Astrocyte (in vitro differentiated cells and primary cell): Measurements from ENCODE around the gene SAP30BP. TPM values are rescaled to one million over a fixed set of nuclear protein-coding genes. Genes with fewer than 3 reads are reported as not detected.

Experiments used
- DNase-seq: peaks from one replicate; pipeline ENCODE4 v3.0.0-alpha.2; 2010; ENCODE audit warnings: low read depth
- FAIRE-seq: peaks from 2 replicates; lab custom pipeline; 2011; peaks lifted over from hg19 to GRCh38; lab: Jason Lieb, UNC
- H2AFZ ChIP-seq: 2 replicates; pipeline ENCODE4 v1.6.0; 2012; ENCODE audit warnings: low read depth, low read length, inconsistent platforms
- H3K27ac ChIP-seq: 2 replicates; pipeline ENCODE4 v1.5.1; 2011; ENCODE audit warnings: low read depth, low read length, inconsistent platforms
- H3K27me3 ChIP-seq: 2 replicates; pipeline ENCODE4 v1.6.0; 2011; ENCODE audit warnings: low read length, inconsistent platforms; ENCODE audit not compliant: insufficient read depth
- H3K36me3 ChIP-seq: 2 replicates; pipeline ENCODE4 v1.5.1; 2011; ENCODE audit warnings: low read length, inconsistent platforms; ENCODE audit not compliant: insufficient read depth
- H3K4me1 ChIP-seq: 2 replicates; pipeline ENCODE4 v1.5.1; 2011; ENCODE audit warnings: low read length, inconsistent platforms; ENCODE audit not compliant: insufficient read depth
- H3K4me2 ChIP-seq: 2 replicates; pipeline ENCODE4 v1.6.0; 2012; ENCODE audit warnings: low read length, inconsistent platforms
- H3K4me3 ChIP-seq: 2 replicates; pipeline ENCODE4 v1.5.1; 2011; ENCODE audit warnings: low read depth, mild to moderate bottlenecking, low read length, inconsistent platforms; ENCODE audit not compliant: insufficient read depth
- H3K79me2 ChIP-seq: 2 replicates; pipeline ENCODE4 v1.6.0; 2012; ENCODE audit warnings: mild to moderate bottlenecking, low read length, inconsistent platforms; ENCODE audit not compliant: insufficient read depth
- H3K9ac ChIP-seq: 2 replicates; pipeline ENCODE4 v1.6.0; 2012; ENCODE audit warnings: mild to moderate bottlenecking, low read length, inconsistent platforms
- H3K9me3 ChIP-seq: 2 replicates; pipeline ENCODE4 v1.5.1; 2012; ENCODE audit warnings: low read depth, mild to moderate bottlenecking, low read length, inconsistent platforms; ENCODE audit not compliant: insufficient read depth
- H4K20me1 ChIP-seq: 2 replicates; pipeline ENCODE4 v1.6.0; 2012; ENCODE audit warnings: low read length, inconsistent platforms; ENCODE audit not compliant: insufficient read depth
- H3K27ac Mint-ChIP-seq: one replicate; pipeline ENCODE4 v1.8.0; 2021; ENCODE audit warnings: mild to moderate bottlenecking, mixed read lengths; ENCODE audit not compliant: unreplicated experiment
- H3K27me3 Mint-ChIP-seq: one replicate; pipeline ENCODE4 v1.8.0; 2021; ENCODE audit warnings: low read depth, mixed read lengths; ENCODE audit not compliant: unreplicated experiment
- H3K36me3 Mint-ChIP-seq: one replicate; pipeline ENCODE4 v1.8.0; 2021; ENCODE audit warnings: low read depth, mixed read lengths; ENCODE audit not compliant: unreplicated experiment
- H3K4me1 Mint-ChIP-seq: one replicate; pipeline ENCODE4 v1.8.0; 2021; ENCODE audit warnings: low read depth, mixed read lengths; ENCODE audit not compliant: unreplicated experiment
- H3K4me3 Mint-ChIP-seq: one replicate; pipeline ENCODE4 v1.8.0; 2021; ENCODE audit warnings: mild to moderate bottlenecking, moderate library complexity, mixed read lengths; ENCODE audit not compliant: unreplicated experiment
- H3K9me3 Mint-ChIP-seq: one replicate; pipeline ENCODE4 v1.8.0; 2021; ENCODE audit warnings: mild to moderate bottlenecking, mixed read lengths; ENCODE audit not compliant: unreplicated experiment
- CTCF ChIP-seq: IDR thresholded peaks from 2 replicates; pipeline ENCODE4 v1.5.1; 2011; ENCODE audit warnings: low read depth, mild to moderate bottlenecking, inconsistent platforms, low read length, moderate library complexity; ENCODE audit not compliant: insufficient read depth
- EZH2 ChIP-seq: IDR thresholded peaks from 2 replicates; pipeline ENCODE4 v1.6.1; 2012; ENCODE audit warnings: mild to moderate bottlenecking, low read length, inconsistent platforms; ENCODE audit not compliant: insufficient read depth
- total RNA-seq: library from RNA; stranded (reverse); gene quantifications from 2 replicates; pipeline ENCODE4 v1.2.1, GENCODE V29; 2021

SAP30BP gene
- total RNA-seq, 1 donor from 2014 or later, result 99.2 TPM

GRCh38 chr17:75730065-75730464, 62.9 kb downstream of the SAP30BP start:
- Mint-ChIP-seq H3K9me3 (no peaks in the 10 kb centered on the region), H3K27ac (no peak overlapping the region), H3K27me3 (peaks cover 9% of the 10 kb centered on the region), H3K36me3 (no peaks in the 10 kb centered on the region), H3K4me1 (peaks cover 2% of the 10 kb centered on the region), H3K4me3 (no peak overlapping the region)
- Histone ChIP-seq H3K4me3 (no peak overlapping the region), H2AFZ (no peak overlapping the region), H3K9me3 (no peaks in the 10 kb centered on the region), H3K79me2 (no peaks in the 10 kb centered on the region), H3K4me1 (no peaks in the 10 kb centered on the region), H3K27me3 (no peaks in the 10 kb centered on the region), H3K9ac (no peak overlapping the region), H3K4me2 (no peak overlapping the region), H3K36me3 (no peaks in the 10 kb centered on the region), H4K20me1 (no peaks in the 10 kb centered on the region), H3K27ac (no peak overlapping the region)
- FAIRE-seq (no peak), DNase-seq (no peak)
- TF ChIP-seq CTCF (no peak), EZH2 (no peak)

- H3K4me3 Mint-ChIP-seq, result no peak overlapping the region
- H3K36me3 Mint-ChIP-seq, result no peaks in the 10 kb centered on the region
- DNase-seq, result no peak
- H3K27me3 Mint-ChIP-seq, result peaks cover 15% of the 10 kb centered on the region
- Histone ChIP-seq H3K79me2 (no peaks in the 10 kb centered on the region), H3K27ac (no peak overlapping the region), H3K27me3 (no peaks in the 10 kb centered on the region), H3K4me1 (no peaks in the 10 kb centered on the region), H4K20me1 (no peaks in the 10 kb centered on the region), H2AFZ (no peak overlapping the region), H3K36me3 (no peaks in the 10 kb centered on the region), H3K4me3 (no peak overlapping the region), H3K4me2 (no peak overlapping the region), H3K9me3 (no peaks in the 10 kb centered on the region), H3K9ac (no peak overlapping the region)
- no peak for FAIRE-seq
- H3K27ac Mint-ChIP-seq, result no peak overlapping the region
- TF ChIP-seq CTCF, result no peak
- no peak for TF ChIP-seq EZH2
- H3K4me1 Mint-ChIP-seq, result peaks cover 2% of the 10 kb centered on the region
- no peaks in the 10 kb centered on the region for H3K9me3 Mint-ChIP-seq
Observed at GRCh38 chr17:75731086-75731715, 64.1 kb downstream of the SAP30BP start.

- H4K20me1 ChIP-seq, result no peaks in the 10 kb centered on the region
- no peak overlapping the region for H2AFZ ChIP-seq
- peaks cover 2% of the 10 kb centered on the region for H3K4me1 Mint-ChIP-seq
- H3K27me3 Mint-ChIP-seq, result peaks cover 18% of the 10 kb centered on the region
- H3K27me3 ChIP-seq, result no peaks in the 10 kb centered on the region
- H3K9ac ChIP-seq, result no peak overlapping the region
- DNase-seq, result no peak
- FAIRE-seq, result no peak
- TF ChIP-seq EZH2 (no peak), CTCF (no peak)
- H3K27ac ChIP-seq, result no peak overlapping the region
- no peaks in the 10 kb centered on the region for H3K79me2 ChIP-seq
- H3K4me3 Mint-ChIP-seq, result peak overlapping the region; percentile 9
- H3K36me3 Mint-ChIP-seq, result no peaks in the 10 kb centered on the region
- no peak overlapping the region for H3K4me2 ChIP-seq
- no peak overlapping the region for H3K4me3 ChIP-seq
- no peaks in the 10 kb centered on the region for H3K4me1 ChIP-seq
- no peaks in the 10 kb centered on the region for H3K36me3 ChIP-seq
- H3K27ac Mint-ChIP-seq, result no peak overlapping the region
- H3K9me3 ChIP-seq, result no peaks in the 10 kb centered on the region
- no peaks in the 10 kb centered on the region for H3K9me3 Mint-ChIP-seq
Observed at GRCh38 chr17:75731716-75732498, 64.8 kb downstream of the SAP30BP start.
